ENCODE results near the gene PFN3. TPM values are rescaled to one million over a fixed set of nuclear protein-coding genes. Genes with fewer than 3 reads are reported as not detected.

PFN3 gene
- total and polyA plus RNA-seq, 2 experiments from 2014 or later = 1.9 to 2.0 TPM

- H3K36me3 Mint-ChIP-seq (ENCODE audit: low read depth) = peaks cover 13% of the 10 kb centered on the region
- H3K4me1 Mint-ChIP-seq = peaks cover 22% of the 10 kb centered on the region
- DNase-seq (ENCODE audit: low spot score) (peak; percentile 98), ATAC-seq (peak; percentile 98)
- H3K27me3 Mint-ChIP-seq (ENCODE audit: insufficient read depth, low read depth, poor library complexity) = peaks cover 14% of the 10 kb centered on the region
- H3K4me2 ChIP-seq = peak within 1 kb of the TSS; percentile 97
- H3K4me3 Mint-ChIP-seq = peak within 1 kb of the TSS; percentile 99
- peaks cover 47% of the 10 kb centered on the region for H3K79me2 ChIP-seq (replicated peaks; ENCODE audit: insufficient read depth)
- no peaks in the 10 kb centered on the region; the same call in 1 of the 2 replicates for H3K27me3 ChIP-seq (ENCODE audit: insufficient read depth)
- H3K9me3 Mint-ChIP-seq = no peaks in the 10 kb centered on the region
- peaks cover 13% of the 10 kb centered on the region; the same call in 1 of the 2 replicates for H3K36me3 ChIP-seq (ENCODE audit: insufficient read depth)
- peak within 1 kb of the TSS; percentile 90 for H2AFZ ChIP-seq
- no peak for TF ChIP-seq ZNF331 (CRISPR knock-in tag; IDR thresholded peaks at IDR 0.05; ENCODE audit: low read depth)
- TF ChIP-seq ZNF462 (CRISPR knock-in tag; IDR thresholded peaks at IDR 0.05) = no peak
- no peak for TF ChIP-seq EZH2 (IDR thresholded peaks at IDR 0.05; ENCODE audit: low read depth, unreplicated experiment)
- no peak for TF ChIP-seq NANOG (IDR thresholded peaks at IDR 0.05; ENCODE audit: borderline replicate concordance)
- no peak for TF ChIP-seq ZNF114 (CRISPR knock-in tag; IDR thresholded peaks at IDR 0.05)
- peak; percentile 60 for TF ChIP-seq CREB1 (CRISPR knock-in tag; IDR thresholded peaks at IDR 0.05; ENCODE audit: low read depth)
- TF ChIP-seq POLR2AphosphoS5 (IDR thresholded peaks at IDR 0.05; ENCODE audit: low read depth) = peak; percentile 62
- TF ChIP-seq CTCF (conservative IDR thresholded peaks at IDR 0.05; ENCODE audit: low read depth in 2 of 2) = no peak
- no peak for TF ChIP-seq EZH2phosphoT487 (IDR thresholded peaks at IDR 0.05; ENCODE audit: unreplicated experiment)
- TF ChIP-seq ETS1 (IDR thresholded peaks at IDR 0.05) = peak; percentile 87
- H4K20me1 ChIP-seq (replicated peaks; ENCODE audit: insufficient read depth) = peaks cover 17% of the 10 kb centered on the region
- H3K4me1 ChIP-seq (ENCODE audit: insufficient read depth) = peaks cover 6% of the 10 kb centered on the region
- 0 out of 2 replicates have a peak, but pooled peaks cover 6% of the 10 kb centered on the region for H3F3A ChIP-seq (replicated peaks; ENCODE audit: low read depth)
- H3K27ac Mint-ChIP-seq = peak within 1 kb of the TSS; percentile 100
- H3K27ac ChIP-seq (ENCODE audit: low read depth) = peak within 1 kb of the TSS; percentile 96
- peak within 1 kb of the TSS; percentile 99 for H3K4me3 ChIP-seq
- peaks cover 4% of the 10 kb centered on the region; the same call in 1 of the 2 replicates for H3K9me2 ChIP-seq (ENCODE audit: insufficient read depth)
These were observed 48.8 kb downstream of the PFN3 start, which contains the start of gene LMAN2 for GRCh38 chr5:177351392-177352329. LMAN2 (minus strand) TSS chr5:177351668; CDS start chr5:177351647, 21 bp downstream.

All from GM23338 (cell line).